ENCODE data around the gene NIPBL.

The NIPBL gene

GRCh38 chr5:37034955-37035354, 158.4 kb downstream of the NIPBL start:
- no peaks in the 10 kb centered on the region; the same call in 1 of the 2 replicates for H4K20me1 ChIP-seq (ENCODE audit: low read depth, low read length)
- H3K4me3 ChIP-seq (ENCODE audit: insufficient read depth, low read length, poor library complexity, severe bottlenecking), result no peak overlapping the region
- no peak overlapping the region for H3K9ac ChIP-seq (ENCODE audit: low read length)
- TF ChIP-seq EZH2phosphoT487 (conservative IDR thresholded peaks at IDR 0.05; ENCODE audit: low read length), result no peak
- TF ChIP-seq CTCF (IDR thresholded peaks at IDR 0.05; ENCODE audit: insufficient read depth, low read length, poor library complexity, severe bottlenecking), result no peak
- H3K4me2 ChIP-seq (ENCODE audit: low read depth, low read length, poor library complexity, severe bottlenecking), result no peak overlapping the region
- peaks cover 3% of the 10 kb centered on the region; the same call in 1 of the 2 replicates for H3F3A ChIP-seq (ENCODE audit: insufficient read depth)
- H3K27me3 ChIP-seq (ENCODE audit: low read length), result no peaks in the 10 kb centered on the region
- H3K27ac ChIP-seq (ENCODE audit: low read depth, low read length), result no peak overlapping the region
- peaks cover 15% of the 10 kb centered on the region for H3K36me3 ChIP-seq (ENCODE audit: low read length)
- no peaks in the 10 kb centered on the region for H3K9me2 ChIP-seq (replicated peaks; ENCODE audit: insufficient read depth, low read length)
- no peaks in the 10 kb centered on the region for H3K79me2 ChIP-seq (ENCODE audit: insufficient read depth, low read length)
- no peak overlapping the region for H2AFZ ChIP-seq (ENCODE audit: low read depth, low read length, severe bottlenecking)
- no peaks in the 10 kb centered on the region for H3K9me3 ChIP-seq (ENCODE audit: insufficient read depth, low read length)

- no peak overlapping the region for H3K4me3 ChIP-seq (ENCODE audit: insufficient read depth, low read length, poor library complexity, severe bottlenecking)
- H3K27ac ChIP-seq (ENCODE audit: low read depth, low read length), result no peak overlapping the region
- no peaks in the 10 kb centered on the region; the same call in 1 of the 2 replicates for H4K20me1 ChIP-seq (ENCODE audit: low read depth, low read length)
- no peaks in the 10 kb centered on the region for H3K9me3 ChIP-seq (ENCODE audit: insufficient read depth, low read length)
- H3F3A ChIP-seq (ENCODE audit: insufficient read depth), result peaks cover 3% of the 10 kb centered on the region; the same call in 1 of the 2 replicates
- no peak for TF ChIP-seq CTCF (IDR thresholded peaks at IDR 0.05; ENCODE audit: insufficient read depth, low read length, poor library complexity, severe bottlenecking)
- no peak for TF ChIP-seq EZH2phosphoT487 (conservative IDR thresholded peaks at IDR 0.05; ENCODE audit: low read length)
- no peak overlapping the region for H2AFZ ChIP-seq (ENCODE audit: low read depth, low read length, severe bottlenecking)
- no peak overlapping the region for H3K9ac ChIP-seq (ENCODE audit: low read length)
- H3K4me2 ChIP-seq (ENCODE audit: low read depth, low read length, poor library complexity, severe bottlenecking), result no peak overlapping the region
- H3K36me3 ChIP-seq (ENCODE audit: low read length), result peaks cover 18% of the 10 kb centered on the region; the same call in 1 of the 2 replicates
- H3K9me2 ChIP-seq (replicated peaks; ENCODE audit: insufficient read depth, low read length), result no peaks in the 10 kb centered on the region
- H3K79me2 ChIP-seq (ENCODE audit: insufficient read depth, low read length), result no peaks in the 10 kb centered on the region
- no peaks in the 10 kb centered on the region for H3K27me3 ChIP-seq (ENCODE audit: low read length)
These were observed 161.3 kb downstream of the NIPBL start for GRCh38 chr5:37037840-37038239.

- Histone ChIP-seq H4K20me1 (ENCODE audit: low read depth, low read length) (no peaks in the 10 kb centered on the region; the same call in 1 of the 2 replicates), H3K9me2 (replicated peaks; ENCODE audit: insufficient read depth, low read length) (no peaks in the 10 kb centered on the region), H3K4me2 (ENCODE audit: low read depth, low read length, poor library complexity, severe bottlenecking) (no peak overlapping the region), H3K27me3 (ENCODE audit: low read length) (no peaks in the 10 kb centered on the region), H3K36me3 (ENCODE audit: low read length) (peaks cover 18% of the 10 kb centered on the region; the same call in 1 of the 2 replicates), H3K79me2 (ENCODE audit: insufficient read depth, low read length) (no peaks in the 10 kb centered on the region), H3K27ac (ENCODE audit: low read depth, low read length) (no peak overlapping the region), H3K9ac (ENCODE audit: low read length) (no peak overlapping the region), H2AFZ (ENCODE audit: low read depth, low read length, severe bottlenecking) (no peak overlapping the region), H3K4me3 (ENCODE audit: insufficient read depth, low read length, poor library complexity, severe bottlenecking) (no peak overlapping the region), H3F3A (ENCODE audit: insufficient read depth) (peaks cover 3% of the 10 kb centered on the region; the same call in 1 of the 2 replicates), H3K9me3 (ENCODE audit: insufficient read depth, low read length) (no peaks in the 10 kb centered on the region)
- TF ChIP-seq CTCF (IDR thresholded peaks at IDR 0.05; ENCODE audit: insufficient read depth, low read length, poor library complexity, severe bottlenecking), result no peak
- TF ChIP-seq EZH2phosphoT487 (conservative IDR thresholded peaks at IDR 0.05; ENCODE audit: low read length), result no peak
These were observed 163.3 kb downstream of the NIPBL start for GRCh38 chr5:37039824-37040223.

Data from SU-DHL-6 (cell line).